ENCODE results near the gene UGT2A2.

DNA sequence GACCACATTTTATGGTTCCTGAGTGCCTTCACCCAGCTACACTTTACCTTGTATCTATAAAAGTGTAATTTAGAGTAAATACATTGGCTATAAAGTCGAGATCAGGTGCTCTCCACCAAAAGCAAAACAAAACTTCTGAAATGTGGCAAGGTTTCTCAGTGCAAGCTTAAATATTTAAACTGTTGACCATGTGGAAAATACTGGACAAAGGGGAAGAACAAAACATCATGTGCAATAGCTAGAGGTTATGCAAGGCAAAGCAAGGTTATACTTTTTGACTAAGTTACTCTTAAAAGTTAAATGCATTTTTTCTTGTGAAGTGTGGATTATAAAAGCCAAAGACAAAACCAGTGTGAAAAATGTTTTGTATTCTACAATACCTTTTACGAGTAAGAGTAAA is 55.9 kb downstream of the UGT2A2 start:
- TF ChIP-seq, protein P1, sequence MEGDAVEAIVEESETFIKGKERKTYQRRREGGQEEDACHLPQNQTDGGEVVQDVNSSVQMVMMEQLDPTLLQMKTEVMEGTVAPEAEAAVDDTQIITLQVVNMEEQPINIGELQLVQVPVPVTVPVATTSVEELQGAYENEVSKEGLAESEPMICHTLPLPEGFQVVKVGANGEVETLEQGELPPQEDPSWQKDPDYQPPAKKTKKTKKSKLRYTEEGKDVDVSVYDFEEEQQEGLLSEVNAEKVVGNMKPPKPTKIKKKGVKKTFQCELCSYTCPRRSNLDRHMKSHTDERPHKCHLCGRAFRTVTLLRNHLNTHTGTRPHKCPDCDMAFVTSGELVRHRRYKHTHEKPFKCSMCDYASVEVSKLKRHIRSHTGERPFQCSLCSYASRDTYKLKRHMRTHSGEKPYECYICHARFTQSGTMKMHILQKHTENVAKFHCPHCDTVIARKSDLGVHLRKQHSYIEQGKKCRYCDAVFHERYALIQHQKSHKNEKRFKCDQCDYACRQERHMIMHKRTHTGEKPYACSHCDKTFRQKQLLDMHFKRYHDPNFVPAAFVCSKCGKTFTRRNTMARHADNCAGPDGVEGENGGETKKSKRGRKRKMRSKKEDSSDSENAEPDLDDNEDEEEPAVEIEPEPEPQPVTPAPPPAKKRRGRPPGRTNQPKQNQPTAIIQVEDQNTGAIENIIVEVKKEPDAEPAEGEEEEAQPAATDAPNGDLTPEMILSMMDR (IDR thresholded peaks at IDR 0.05) = no peak
- TF ChIP-seq POLR2A (IDR thresholded peaks at IDR 0.05) = no peak

Measured in lower leg skin (tissue), 3 donors.